ENCODE measurements around the gene POLR2H. TPM values are rescaled to one million over a fixed set of nuclear protein-coding genes. Genes with fewer than 3 reads are reported as not detected.

The POLR2H gene
- total RNA-seq, 1 experiment from 2014 or later, result 156 TPM

- H3K27me3 ChIP-seq (ENCODE audit: control insufficient read depth, insufficient read depth, low read length), result no peaks in the 10 kb centered on the region
- BruUV-seq (replicated peaks), result no TSS peak
- H3K9me3 ChIP-seq (ENCODE audit: control insufficient read depth, insufficient read depth, low read depth, low read length), result no peaks in the 10 kb centered on the region
- TF ChIP-seq CTCF (IDR thresholded peaks at IDR 0.05) (no peak), REST (IDR thresholded peaks at IDR 0.05; ENCODE audit: insufficient read depth in 1 of 2, low read depth in 2 of 2, low read length in 1 of 2) (no peak), POLR2AphosphoS5 (IDR thresholded peaks at IDR 0.05; ENCODE audit: low read depth, low read length) (no peak), SIN3A (IDR thresholded peaks at IDR 0.05; ENCODE audit: borderline replicate concordance, insufficient read depth, low read depth, low read length) (no peak), TCF7L2 (IDR thresholded peaks at IDR 0.05; ENCODE audit: low read depth, low read length) (no peak)
- H3K27ac ChIP-seq (ENCODE audit: low read length), result no peak overlapping the region; the same call in 1 of the 2 replicates
- no peak for DNase-seq (ENCODE audit: low read depth, low spot score)
- H3K4me3 ChIP-seq (ENCODE audit: low read depth in 2 of 2, low read length in 2 of 2), result no peak overlapping the region
- peaks cover 71% of the 10 kb centered on the region for H3K36me3 ChIP-seq (ENCODE audit: control insufficient read depth, insufficient read depth, low read length)
- ATAC-seq, result no peak
- POLR2A ChIA-PET, result no interaction called here
- intact Hi-C loops (cut with micrococcal nuclease; ENCODE audit: unreplicated experiment) (no loop called here), in situ Hi-C loops (cut with HindIII; ENCODE audit: low pct_unique_long_range_greater_than_20kb, low sequenced_read_pairs) (no loop called here)
- H3K4me1 ChIP-seq (ENCODE audit: control insufficient read depth, insufficient read depth, low read length), result peaks cover 41% of the 10 kb centered on the region
- CTCF ChIA-PET, result no interaction called here
Measured at GRCh38 chr3:184321666-184322065, 39.8 kb upstream of the POLR2H start.

GRCh38 chr3:184322731-184323487 lies 38.6 kb upstream of the POLR2H start:
- peaks cover 29% of the 10 kb centered on the region for H3K4me1 ChIP-seq (ENCODE audit: control insufficient read depth, insufficient read depth, low read length)
- in situ Hi-C loops (cut with HindIII; ENCODE audit: low pct_unique_long_range_greater_than_20kb, low sequenced_read_pairs) (no loop called here), intact Hi-C loops (cut with micrococcal nuclease; ENCODE audit: unreplicated experiment) (no loop called here)
- ChIA-PET CTCF (no interaction called here), POLR2A (interaction anchor here (0.5 kb wide), 1 partner anchor 1500 kb away, joined by 3 read pairs; no protein-coding TSS in a partner anchor)
- no peak overlapping the region; the same call in 1 of the 2 replicates for H3K27ac ChIP-seq (ENCODE audit: low read length)
- H3K4me3 ChIP-seq (ENCODE audit: low read depth in 2 of 2, low read length in 2 of 2), result no peak overlapping the region
- H3K9me3 ChIP-seq (ENCODE audit: control insufficient read depth, insufficient read depth, low read depth, low read length), result no peaks in the 10 kb centered on the region
- BruUV-seq (replicated peaks), result no TSS peak
- ATAC-seq (no peak), DNase-seq (ENCODE audit: low read depth, low spot score) (no peak)
- TF ChIP-seq TCF7L2 (IDR thresholded peaks at IDR 0.05; ENCODE audit: low read depth, low read length) (no peak), CTCF (IDR thresholded peaks at IDR 0.05) (no peak), REST (IDR thresholded peaks at IDR 0.05; ENCODE audit: insufficient read depth in 1 of 2, low read depth in 2 of 2, low read length in 1 of 2) (no peak), SIN3A (IDR thresholded peaks at IDR 0.05; ENCODE audit: borderline replicate concordance, insufficient read depth, low read depth, low read length) (no peak), POLR2AphosphoS5 (IDR thresholded peaks at IDR 0.05; ENCODE audit: low read depth, low read length) (no peak)
- H3K27me3 ChIP-seq (ENCODE audit: control insufficient read depth, insufficient read depth, low read length), result no peaks in the 10 kb centered on the region
- H3K36me3 ChIP-seq (ENCODE audit: control insufficient read depth, insufficient read depth, low read length), result peaks cover 78% of the 10 kb centered on the region

Measured in Panc1 (cell line).